Cerebellar nuclear complex (tissue), 1 donor: ENCODE results near the gene TRIM69.
"Not testable (repeated sequence)": the region's sequence is repeated elsewhere in the genome, so short reads cannot be mapped to it uniquely, and the experiment has no call there.

Source experiments
- DNase-seq, 2 experiments: peaks; one replicate each; lab custom pipeline; 2025; lab: John Stamatoyannopoulos, UW

Gene TRIM69

GRCh38 chr15:44743454-44743853 is 7.1 kb downstream of the TRIM69 start:
- DNase-seq: not testable (repeated sequence)

GRCh38 chr15:44753345-44753744 is 17.0 kb downstream of the TRIM69 start:
- DNase-seq: no peak

GRCh38 chr15:44763187-44763586 is 26.9 kb downstream of the TRIM69 start:
- DNase-seq: no peak

GRCh38 chr15:44763848-44764247 is 27.5 kb downstream of the TRIM69 start:
- no peak for DNase-seq

GRCh38 chr15:44765036-44765435 is 28.7 kb downstream of the TRIM69 start:
- DNase-seq: no peak

GRCh38 chr15:44769521-44769920 is 33.2 kb downstream of the TRIM69 start:
- no peak for DNase-seq

- not testable (repeated sequence) for DNase-seq
These were observed 34.4 kb downstream of the TRIM69 start for GRCh38 chr15:44770715-44771114.

- no peak for DNase-seq
These were observed 39.6 kb downstream of the TRIM69 start for GRCh38 chr15:44775953-44776352.

- DNase-seq: no peak
These were observed 43.4 kb downstream of the TRIM69 start for GRCh38 chr15:44779761-44780160.

- DNase-seq: no peak
These were observed 44.3 kb downstream of the TRIM69 start for GRCh38 chr15:44780608-44781007.

- no peak for DNase-seq
These were observed 44.9 kb downstream of the TRIM69 start for GRCh38 chr15:44781128-44781810.

- no peak for DNase-seq
These were observed 46.2 kb downstream of the TRIM69 start for GRCh38 chr15:44782516-44782915.

- not testable (repeated sequence) for DNase-seq
These were observed 48.6 kb downstream of the TRIM69 start for GRCh38 chr15:44784918-44785274.

GRCh38 chr15:44788748-44789147 is 52.4 kb downstream of the TRIM69 start:
- DNase-seq: no peak

- no peak for DNase-seq
These were observed 53.9 kb downstream of the TRIM69 start for GRCh38 chr15:44790215-44790614.

- no peak for DNase-seq
These were observed 54.3 kb downstream of the TRIM69 start for GRCh38 chr15:44790656-44791055.

GRCh38 chr15:44792715-44793114 is 56.4 kb downstream of the TRIM69 start:
- DNase-seq: no peak

GRCh38 chr15:44794072-44794471 is 57.7 kb downstream of the TRIM69 start:
- no peak for DNase-seq

GRCh38 chr15:44796508-44796907 is 60.2 kb downstream of the TRIM69 start:
- no peak for DNase-seq

- DNase-seq: no peak
These were observed 62.5 kb downstream of the TRIM69 start for GRCh38 chr15:44798826-44799225.

GRCh38 chr15:44801364-44801763 is 65.0 kb downstream of the TRIM69 start:
- DNase-seq: no peak

GRCh38 chr15:44801797-44802196 is 65.5 kb downstream of the TRIM69 start:
- no peak for DNase-seq

GRCh38 chr15:44802336-44802735 is 66.0 kb downstream of the TRIM69 start:
- no peak for DNase-seq

GRCh38 chr15:44804298-44805046 is 68.1 kb downstream of the TRIM69 start:
- no peak for DNase-seq
